Measurements from ENCODE around the gene NAT9.

The NAT9 gene

DNA sequence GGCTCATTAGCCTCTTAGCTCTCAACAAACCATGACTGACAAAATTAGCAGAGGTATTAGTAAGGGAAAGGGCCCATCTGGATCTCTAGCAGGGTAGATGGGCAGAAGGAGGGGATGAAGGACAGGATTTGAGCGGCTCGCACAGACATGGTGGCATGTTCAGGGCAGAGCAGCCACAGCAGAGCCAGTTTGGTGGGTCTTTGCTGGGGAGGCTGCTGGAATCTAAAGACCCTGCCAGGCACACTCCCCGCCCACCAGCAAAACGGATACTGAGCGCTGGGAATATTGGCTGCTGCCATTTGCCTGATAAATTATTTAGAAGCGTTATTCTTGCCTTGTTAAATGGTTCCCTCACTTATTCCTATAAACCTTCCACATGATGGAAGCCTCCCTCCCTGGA, 20.7 kb upstream of the NAT9 start:
- no peak overlapping the region for H3K4me3 ChIP-seq (ENCODE audit: low read length)
- TF ChIP-seq, protein P1, sequence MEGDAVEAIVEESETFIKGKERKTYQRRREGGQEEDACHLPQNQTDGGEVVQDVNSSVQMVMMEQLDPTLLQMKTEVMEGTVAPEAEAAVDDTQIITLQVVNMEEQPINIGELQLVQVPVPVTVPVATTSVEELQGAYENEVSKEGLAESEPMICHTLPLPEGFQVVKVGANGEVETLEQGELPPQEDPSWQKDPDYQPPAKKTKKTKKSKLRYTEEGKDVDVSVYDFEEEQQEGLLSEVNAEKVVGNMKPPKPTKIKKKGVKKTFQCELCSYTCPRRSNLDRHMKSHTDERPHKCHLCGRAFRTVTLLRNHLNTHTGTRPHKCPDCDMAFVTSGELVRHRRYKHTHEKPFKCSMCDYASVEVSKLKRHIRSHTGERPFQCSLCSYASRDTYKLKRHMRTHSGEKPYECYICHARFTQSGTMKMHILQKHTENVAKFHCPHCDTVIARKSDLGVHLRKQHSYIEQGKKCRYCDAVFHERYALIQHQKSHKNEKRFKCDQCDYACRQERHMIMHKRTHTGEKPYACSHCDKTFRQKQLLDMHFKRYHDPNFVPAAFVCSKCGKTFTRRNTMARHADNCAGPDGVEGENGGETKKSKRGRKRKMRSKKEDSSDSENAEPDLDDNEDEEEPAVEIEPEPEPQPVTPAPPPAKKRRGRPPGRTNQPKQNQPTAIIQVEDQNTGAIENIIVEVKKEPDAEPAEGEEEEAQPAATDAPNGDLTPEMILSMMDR (conservative IDR thresholded peaks at IDR 0.05; ENCODE audit: low read length) = no peak
- DNase-seq (ENCODE audit: low read depth) = no peak

DNA sequence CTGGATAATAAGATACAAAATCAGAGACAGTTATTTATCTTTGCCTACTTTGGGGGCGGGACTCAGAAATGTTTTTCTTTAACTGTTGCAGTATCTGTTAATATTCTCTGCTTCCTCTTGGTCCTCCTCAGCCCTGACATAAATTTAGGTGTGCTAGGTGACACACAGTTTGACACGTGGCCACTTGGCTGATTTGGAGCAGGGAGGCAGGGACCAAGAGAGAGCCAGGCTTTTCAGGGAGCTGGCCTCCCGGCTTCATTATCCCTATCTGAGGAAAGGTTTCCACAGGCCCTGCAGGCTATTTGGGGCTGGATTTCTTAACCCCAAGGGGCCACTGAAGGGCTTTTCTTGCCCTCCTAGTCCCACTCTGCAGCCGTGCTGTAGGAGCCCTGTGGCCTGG, 20.1 kb upstream of the NAT9 start:
- H3K4me3 ChIP-seq (ENCODE audit: low read length) = no peak overlapping the region
- TF ChIP-seq, protein P1 (conservative IDR thresholded peaks at IDR 0.05; ENCODE audit: low read length) = no peak
- DNase-seq (ENCODE audit: low read depth) = no peak

DNA sequence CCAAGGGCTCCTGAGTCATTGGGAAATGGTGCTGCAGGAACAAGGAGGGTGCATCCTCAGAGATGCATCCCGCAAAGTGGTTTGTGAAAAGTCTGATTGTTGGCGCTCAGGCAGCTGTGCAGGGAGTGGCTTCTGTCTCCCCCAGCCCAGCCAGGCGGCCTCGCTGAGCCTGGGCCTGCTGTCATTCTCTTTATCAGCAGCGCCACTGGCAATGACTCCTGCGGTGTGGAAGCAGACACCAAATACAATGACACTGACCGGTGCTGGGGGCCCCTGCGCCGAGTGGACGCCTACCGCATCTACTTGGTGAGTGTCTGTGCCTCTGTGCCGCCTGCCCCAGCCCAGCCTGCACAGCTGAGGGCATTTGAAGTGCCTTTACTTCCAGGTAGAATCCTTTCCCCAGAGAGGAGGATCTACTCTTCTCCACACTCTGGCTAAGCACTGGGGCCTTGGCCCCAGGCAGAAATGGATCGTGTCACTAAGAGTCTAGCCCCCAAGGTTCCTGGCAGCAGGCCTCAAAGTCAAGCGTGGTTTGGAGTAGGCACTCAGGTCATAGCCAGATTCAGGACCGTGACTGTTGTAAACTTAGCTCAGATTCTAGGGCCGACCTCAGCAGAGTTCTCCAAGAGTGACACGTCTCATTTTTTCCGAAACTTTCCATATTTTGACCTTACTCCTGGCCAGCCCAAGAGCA, 19.3 kb upstream of the NAT9 start:
- TF ChIP-seq, protein P1 (conservative IDR thresholded peaks at IDR 0.05; ENCODE audit: low read length) = no peak
- H3K4me3 ChIP-seq (ENCODE audit: low read length) = no peak overlapping the region
- DNase-seq (ENCODE audit: low read depth) = no peak

DNA sequence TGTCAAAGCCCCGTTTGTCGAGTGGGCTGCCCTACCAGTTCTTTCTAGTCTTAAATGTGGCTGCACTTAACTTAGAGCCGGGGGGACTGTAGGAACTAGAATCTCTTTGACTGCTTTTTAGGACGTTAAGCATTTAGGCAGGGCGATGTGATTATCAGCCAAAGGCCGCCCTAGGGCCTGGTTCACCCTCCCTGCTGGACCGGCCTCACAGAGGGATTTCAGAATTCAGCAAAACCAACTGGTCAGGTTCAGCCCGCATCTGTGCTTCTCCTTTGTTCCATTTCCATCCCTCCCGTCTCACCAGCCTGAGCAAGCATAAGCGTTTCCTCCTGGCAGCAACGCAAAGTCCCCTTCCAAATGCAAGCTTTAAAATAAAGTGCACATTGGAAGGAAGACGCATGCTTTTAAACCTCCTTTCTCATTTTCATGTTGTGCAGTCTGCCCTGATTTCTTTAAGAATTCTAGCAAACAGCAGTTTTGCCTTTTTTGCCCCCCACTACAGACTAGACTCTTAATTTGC, 16.5 kb upstream of the NAT9 start:
- TF ChIP-seq, protein P1 (conservative IDR thresholded peaks at IDR 0.05; ENCODE audit: low read length) = no peak
- no peak overlapping the region for H3K4me3 ChIP-seq (ENCODE audit: low read length)
- DNase-seq (ENCODE audit: low read depth) = no peak

DNA sequence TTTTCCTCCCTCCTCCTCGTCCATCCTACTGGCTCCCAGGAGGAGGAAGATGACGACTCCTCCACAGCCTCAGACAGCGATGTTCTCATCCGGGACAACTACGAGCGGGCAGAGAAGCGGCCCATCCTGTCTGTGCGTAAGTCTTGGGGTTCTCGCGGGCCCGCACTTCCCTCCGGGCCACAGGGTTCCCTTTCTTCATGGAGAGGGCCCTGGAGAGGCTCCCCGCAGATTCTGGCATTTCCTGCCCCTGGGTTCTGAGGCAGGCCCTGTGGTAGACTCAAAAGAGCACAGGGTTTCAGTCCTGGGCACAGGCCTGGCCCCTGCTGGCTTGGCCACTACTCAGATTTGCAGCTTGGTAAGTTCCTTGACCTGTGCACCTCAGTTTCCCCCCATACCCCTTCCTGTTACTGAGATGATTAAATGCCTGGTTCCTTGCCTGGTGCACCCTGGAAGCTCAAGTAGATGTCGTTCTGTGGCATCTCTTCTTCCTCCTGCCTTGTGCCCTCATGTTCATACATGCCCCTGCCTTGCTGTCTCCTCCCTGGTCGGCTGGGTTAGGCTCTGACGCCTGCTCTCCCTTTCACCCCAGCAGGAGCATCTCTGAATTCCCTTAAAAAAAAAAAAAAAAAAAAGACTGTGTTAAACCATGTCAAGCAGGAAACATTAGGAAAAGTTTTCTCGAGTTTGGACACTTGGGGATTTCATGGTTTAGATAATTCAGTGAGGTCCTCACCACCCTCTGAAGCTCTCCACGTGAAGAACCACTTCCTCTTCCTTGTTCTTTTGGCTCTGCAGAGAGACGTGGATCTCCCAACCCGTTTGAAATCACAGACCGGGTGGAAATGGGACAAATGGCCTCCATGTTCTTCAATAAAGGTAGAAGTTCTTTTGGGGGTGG, 14.3 kb upstream of the NAT9 start:
- TF ChIP-seq, protein P1 (conservative IDR thresholded peaks at IDR 0.05; ENCODE audit: low read length) = no peak
- H3K4me3 ChIP-seq (ENCODE audit: low read length) = no peak overlapping the region
- no peak for DNase-seq (ENCODE audit: low read depth)

DNA sequence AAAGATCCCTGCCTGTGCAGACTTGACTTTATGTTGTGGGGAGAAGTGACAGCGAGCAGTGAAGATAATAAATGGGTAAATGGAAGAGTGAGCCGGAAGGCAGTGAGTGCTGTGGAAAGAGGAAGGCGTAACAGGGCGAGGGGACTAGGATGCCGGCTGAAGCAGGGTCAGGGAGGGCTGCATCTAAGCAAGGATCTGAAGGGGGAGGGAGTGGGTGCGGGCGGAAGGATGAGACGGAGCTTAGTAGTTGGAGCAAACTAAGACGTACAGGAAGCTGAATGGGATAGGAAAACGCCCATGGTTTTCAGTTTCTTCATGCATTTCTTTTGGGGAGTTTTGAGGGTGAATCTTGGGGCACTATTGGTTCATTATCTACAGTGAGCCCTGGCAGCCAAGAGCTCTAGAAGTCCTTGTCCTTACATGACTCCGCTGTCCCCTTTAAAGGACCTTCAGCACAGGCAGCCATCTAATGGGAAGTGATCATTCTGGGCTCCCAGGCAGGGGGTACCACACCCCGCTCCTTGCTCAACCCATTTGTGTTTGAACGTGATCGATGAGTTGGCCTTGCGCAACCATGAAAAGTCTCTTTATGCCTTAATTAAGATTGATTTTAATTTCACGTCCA, 10.4 kb upstream of the NAT9 start:
- TF ChIP-seq, protein P1 (conservative IDR thresholded peaks at IDR 0.05; ENCODE audit: low read length) = no peak
- no peak overlapping the region for H3K4me3 ChIP-seq (ENCODE audit: low read length)
- no peak for DNase-seq (ENCODE audit: low read depth)
